Activated naive CD8-positive, alpha-beta T cell treated with anti-CD3 and anti-CD28 coated beads, Interleukin-2, amount 10 ng/mL, durations not matched to agents 7 days and 5 days (primary cell): ENCODE results near the gene FBXW7. TPM values are rescaled to one million over a fixed set of nuclear protein-coding genes. Genes with fewer than 3 reads are reported as not detected.

ENCODE experiments used
- ATAC-seq: fragments of 150-1000 bp; cut with Tn5 transposase; one replicate; pipeline ENCODE4 v1.10.0; 2021; ENCODE audit warnings: low read depth, moderate library complexity
- POLR2A ChIA-PET: fragments of 350-600 bp; sonication (Branson Sonifier 250); formaldehyde crosslinking; loops from one replicate; lab custom pipeline; 2021; ENCODE audit warnings: antibody characterized with exemption; lab: Charles Lee
- DNase-seq: peaks from one replicate; pipeline ENCODE4 v3.0.0; 2021
- H3K27ac Mint-ChIP-seq: one replicate; pipeline ENCODE4 v1.8.0; 2022; ENCODE audit warnings: mild to moderate bottlenecking, mixed read lengths
- H3K27me3 Mint-ChIP-seq: one replicate; pipeline ENCODE4 v1.8.0; 2022; ENCODE audit warnings: mild to moderate bottlenecking, moderate library complexity, mixed read lengths
- H3K36me3 Mint-ChIP-seq: one replicate; pipeline ENCODE4 v1.8.0; 2021; ENCODE audit warnings: mild to moderate bottlenecking, mixed read lengths
- H3K4me1 Mint-ChIP-seq: one replicate; pipeline ENCODE4 v1.8.0; 2021; ENCODE audit warnings: mixed read lengths
- H3K4me3 Mint-ChIP-seq: one replicate; pipeline ENCODE4 v1.8.0; 2022; ENCODE audit warnings: mild to moderate bottlenecking, moderate library complexity, mixed read lengths
- H3K9me3 Mint-ChIP-seq: one replicate; pipeline ENCODE4 v1.8.0; 2021; ENCODE audit warnings: mixed read lengths
- total RNA-seq, 2 experiments: library from RNA; stranded (reverse); gene quantifications; one replicate each; pipeline ENCODE4 v1.2.3, GENCODE V29; 2021

The FBXW7 gene
- total RNA-seq, 2 experiments from 2014 or later, result 80.2 to 91.2 TPM

DNA sequence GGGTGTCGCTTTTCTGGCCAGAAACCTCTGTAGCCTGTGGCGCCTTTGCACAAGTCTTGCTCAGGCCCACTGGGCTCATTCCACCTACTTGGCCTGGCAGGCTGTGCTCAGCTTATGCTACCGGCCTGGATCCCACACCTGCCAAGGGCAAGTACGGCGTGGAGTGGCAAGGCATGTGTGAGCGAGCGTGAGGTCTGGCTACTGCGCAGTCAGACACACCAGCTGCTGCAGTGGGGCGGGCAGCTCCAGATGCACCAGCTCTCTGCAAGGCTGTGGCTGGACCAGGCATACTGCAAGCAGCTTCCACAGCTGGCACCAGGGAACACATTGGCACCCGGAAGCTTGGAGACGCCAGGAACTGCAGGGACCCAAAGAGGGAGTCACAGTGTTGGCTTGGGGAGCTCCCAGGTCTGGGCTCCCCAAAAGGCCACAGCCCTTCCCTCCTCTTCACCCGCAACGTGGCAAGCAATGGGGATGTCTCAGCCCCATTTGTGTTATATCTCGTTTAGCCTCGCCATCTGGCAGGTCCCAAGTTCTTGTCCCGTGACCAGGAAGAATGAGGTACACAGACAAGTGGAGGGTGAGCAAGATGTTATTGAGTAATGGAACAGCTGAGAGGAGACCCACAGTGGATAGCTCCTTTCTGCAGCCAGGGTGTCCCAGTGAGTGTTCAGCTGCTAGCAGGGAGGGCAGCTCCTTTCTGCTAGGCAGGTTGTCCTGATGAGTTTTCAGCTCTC is 3.8 kb upstream of the FBXW7 start:
- Mint-ChIP-seq H3K27me3 (no peaks in the 10 kb centered on the region), H3K4me3 (no peak overlapping the region), H3K9me3 (peaks cover 1% of the 10 kb centered on the region), H3K36me3 (peaks cover 19% of the 10 kb centered on the region), H3K4me1 (peaks cover 20% of the 10 kb centered on the region), H3K27ac (no peak overlapping the region)
- ATAC-seq (no peak), DNase-seq (no peak)
- POLR2A ChIA-PET, result interaction anchor here (7.0 kb wide), 1 partner anchor 14 kb away, joined by 157 read pairs; no protein-coding TSS in a partner anchor

- H3K4me3 Mint-ChIP-seq, result peak overlapping the region; percentile 92
- peaks cover 28% of the 10 kb centered on the region for H3K4me1 Mint-ChIP-seq
- peaks cover 1% of the 10 kb centered on the region for H3K9me3 Mint-ChIP-seq
- POLR2A ChIA-PET, result interaction anchor here (2.1 to 7.0 kb wide), 2 partner anchors 16 to 23 kb away, joined by 7 to 157 read pairs; no protein-coding TSS in a partner anchor
- no peaks in the 10 kb centered on the region for H3K27me3 Mint-ChIP-seq
- ATAC-seq (no peak), DNase-seq (no peak)
- peak overlapping the region; percentile 98 for H3K27ac Mint-ChIP-seq
- peaks cover 20% of the 10 kb centered on the region for H3K36me3 Mint-ChIP-seq
These were observed 2.0 kb upstream of the FBXW7 start for GRCh38 chr4:152537881-152538280.

DNA sequence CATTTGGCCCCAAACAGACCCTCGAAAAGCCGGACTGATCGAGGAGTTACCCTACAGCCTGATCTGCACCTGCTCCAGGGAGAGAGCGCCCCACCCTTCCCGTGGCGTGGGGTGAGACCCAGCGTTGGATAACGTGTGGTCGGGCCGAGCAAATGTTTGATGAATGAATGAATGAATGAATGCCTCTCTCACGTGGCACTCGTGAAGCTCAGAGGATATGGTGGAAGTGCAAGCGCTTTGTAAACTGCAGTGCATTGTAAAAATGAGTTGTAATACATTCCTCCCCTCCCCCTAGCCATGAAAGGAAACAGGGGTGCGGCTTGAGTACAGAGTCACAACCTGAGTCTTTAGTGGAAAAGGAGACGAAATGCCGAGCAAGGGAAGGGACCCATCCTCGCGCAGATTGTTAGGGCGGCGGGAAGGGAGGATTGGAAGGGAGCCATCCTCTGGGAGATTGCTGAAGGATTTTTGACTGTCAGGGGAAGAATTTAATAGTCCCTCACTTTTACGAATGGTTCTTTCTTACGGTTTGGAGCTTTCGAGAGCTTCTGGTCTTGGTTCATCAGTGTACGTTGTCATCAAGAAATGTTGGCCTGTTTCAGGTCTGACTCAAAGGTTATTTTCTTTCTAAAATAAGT is 772 bp upstream of the FBXW7 start:
- H3K4me1 Mint-ChIP-seq, result peaks cover 37% of the 10 kb centered on the region
- ATAC-seq (peak; percentile 63), DNase-seq (no peak)
- peaks cover 1% of the 10 kb centered on the region for H3K9me3 Mint-ChIP-seq
- H3K4me3 Mint-ChIP-seq, result peak overlapping the region; percentile 92
- no peaks in the 10 kb centered on the region for H3K27me3 Mint-ChIP-seq
- H3K36me3 Mint-ChIP-seq, result peaks cover 22% of the 10 kb centered on the region
- POLR2A ChIA-PET, result interaction anchor here (0.8 to 7.0 kb wide), 25 partner anchors 13 to 243 kb away, joined by 3 to 157 read pairs (median 4); partner anchors contain the start of genes ARFIP1, TIGD4 and TMEM154
- H3K27ac Mint-ChIP-seq, result peak overlapping the region; percentile 98

- ATAC-seq, result peak; percentile 6
- H3K9me3 Mint-ChIP-seq, result peaks cover 1% of the 10 kb centered on the region
- POLR2A ChIA-PET, result interaction anchor here (0.5 to 7.0 kb wide), 17 partner anchors 11 to 953 kb away, joined by 3 to 157 read pairs (median 5); partner anchors contain the start of genes ARFIP1, TIGD4 and TMEM154
- H3K4me3 Mint-ChIP-seq, result peak overlapping the region; percentile 92
- no peaks in the 10 kb centered on the region for H3K27me3 Mint-ChIP-seq
- peaks cover 42% of the 10 kb centered on the region for H3K4me1 Mint-ChIP-seq
- peak overlapping the region; percentile 98 for H3K27ac Mint-ChIP-seq
- peak; percentile 67 for DNase-seq
- H3K36me3 Mint-ChIP-seq, result peaks cover 24% of the 10 kb centered on the region
These were observed 461 bp downstream of the FBXW7 start for GRCh38 chr4:152535360-152535902.

DNA sequence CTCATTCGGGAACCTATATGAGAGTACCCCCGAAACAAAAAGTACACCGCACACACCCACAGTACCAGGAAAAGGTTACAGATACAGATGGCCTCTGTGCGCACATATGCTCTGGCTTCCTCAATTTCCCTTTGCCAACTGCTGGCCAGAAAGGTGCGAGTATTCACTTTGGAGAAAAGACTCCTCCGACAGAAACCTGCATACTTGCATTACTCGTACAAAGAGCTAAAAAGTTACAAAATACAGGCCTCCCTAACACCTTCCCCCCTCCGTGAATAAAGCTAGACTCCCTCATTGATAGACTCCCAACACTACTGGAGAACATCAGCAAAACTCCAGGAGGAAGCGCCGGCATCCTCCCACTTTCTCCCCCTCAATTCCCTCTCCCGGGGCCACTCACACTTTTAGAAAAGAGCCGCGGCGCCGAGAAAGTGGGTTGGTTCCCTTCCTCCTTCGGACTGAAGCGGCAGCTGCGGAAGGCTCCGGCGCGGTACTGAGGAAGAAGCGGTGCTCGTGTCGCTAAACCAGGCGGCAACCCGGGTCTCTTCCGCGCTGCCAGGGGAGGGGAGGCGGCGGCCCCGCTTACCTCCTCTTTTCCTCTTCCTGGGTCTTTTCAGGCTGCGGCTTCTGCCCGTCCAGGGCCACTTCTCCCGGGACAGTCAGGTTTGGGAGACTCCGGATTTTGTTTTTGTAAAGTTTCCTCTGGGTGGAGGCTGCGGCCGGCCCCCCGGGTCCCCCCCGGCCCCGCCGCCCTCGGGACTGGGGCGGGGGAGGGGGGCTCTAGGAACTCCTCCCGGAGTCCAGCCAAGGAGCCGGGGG is 1.1 kb downstream of the FBXW7 start:
- peaks cover 1% of the 10 kb centered on the region for H3K9me3 Mint-ChIP-seq
- peaks cover 20% of the 10 kb centered on the region for H3K36me3 Mint-ChIP-seq
- peak overlapping the region; percentile 92 for H3K4me3 Mint-ChIP-seq
- peak overlapping the region; percentile 90 for H3K27ac Mint-ChIP-seq
- H3K27me3 Mint-ChIP-seq, result no peaks in the 10 kb centered on the region
- H3K4me1 Mint-ChIP-seq, result peaks cover 43% of the 10 kb centered on the region
- peak; percentile 71 for DNase-seq
- POLR2A ChIA-PET, result interaction anchor here (0.5 to 7.0 kb wide), 8 partner anchors 11 to 954 kb away, joined by 3 to 157 read pairs (median 6); partner anchors contain the start of genes ARFIP1 and TIGD4
- ATAC-seq, result peak; percentile 8

GRCh38 chr4:152531479-152531878 is 4.4 kb downstream of the FBXW7 start:
- Mint-ChIP-seq H3K4me3 (no peak overlapping the region), H3K36me3 (peaks cover 16% of the 10 kb centered on the region), H3K9me3 (no peaks in the 10 kb centered on the region), H3K27me3 (no peaks in the 10 kb centered on the region), H3K4me1 (peaks cover 26% of the 10 kb centered on the region), H3K27ac (no peak overlapping the region)
- ATAC-seq (no peak), DNase-seq (no peak)
- POLR2A ChIA-PET, result interaction anchor here (0.8 kb wide), 1 partner anchor 17 kb away, joined by 3 read pairs; no protein-coding TSS in a partner anchor

DNA sequence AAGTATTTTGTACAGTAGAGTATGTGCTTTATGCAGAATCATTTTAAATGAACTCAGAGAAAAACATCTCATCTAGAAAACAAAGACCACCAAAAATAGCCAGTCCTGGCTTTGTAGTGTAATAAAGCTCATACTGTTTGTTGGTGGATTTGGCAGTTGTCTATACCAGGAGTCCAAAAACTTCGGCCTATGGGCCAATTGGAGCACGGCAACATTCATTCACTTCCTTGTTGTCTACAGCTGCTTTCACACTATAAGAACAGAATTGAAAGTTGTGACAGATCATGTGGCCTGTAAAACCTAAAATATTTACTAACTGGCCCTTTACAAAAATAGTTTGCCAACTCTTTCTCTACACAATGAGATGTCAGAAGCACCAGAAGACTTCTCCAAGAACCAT is 5.3 kb downstream of the FBXW7 start:
- no peak overlapping the region for H3K4me3 Mint-ChIP-seq
- peaks cover 20% of the 10 kb centered on the region for H3K36me3 Mint-ChIP-seq
- H3K4me1 Mint-ChIP-seq, result peaks cover 29% of the 10 kb centered on the region
- H3K27me3 Mint-ChIP-seq, result no peaks in the 10 kb centered on the region
- no peak overlapping the region for H3K27ac Mint-ChIP-seq
- DNase-seq, result no peak
- ATAC-seq, result no peak
- H3K9me3 Mint-ChIP-seq, result no peaks in the 10 kb centered on the region
- POLR2A ChIA-PET, result no interaction called here

DNA sequence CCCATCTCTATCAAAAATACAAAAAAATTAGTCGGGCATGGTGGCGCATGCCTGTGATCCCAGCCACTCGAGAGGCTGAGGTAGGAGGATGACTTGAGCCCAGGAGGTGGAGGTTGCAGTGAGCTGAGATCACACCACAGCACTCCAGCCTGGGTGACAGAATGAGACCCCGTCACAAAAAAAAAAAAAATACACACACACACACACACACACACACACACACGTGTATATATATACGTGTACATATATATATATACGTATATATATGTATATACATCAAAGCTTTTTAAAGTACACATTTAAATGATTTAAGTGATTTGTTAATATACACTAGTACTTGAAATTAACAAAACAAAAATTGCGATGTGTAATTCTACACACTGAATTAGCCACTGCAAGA is 6.0 kb downstream of the FBXW7 start:
- ATAC-seq (no peak), DNase-seq (no peak)
- H3K27me3 Mint-ChIP-seq, result no peaks in the 10 kb centered on the region
- no peaks in the 10 kb centered on the region for H3K9me3 Mint-ChIP-seq
- H3K36me3 Mint-ChIP-seq, result peaks cover 22% of the 10 kb centered on the region
- H3K4me3 Mint-ChIP-seq, result no peak overlapping the region
- H3K4me1 Mint-ChIP-seq, result peaks cover 32% of the 10 kb centered on the region
- no peak overlapping the region for H3K27ac Mint-ChIP-seq
- POLR2A ChIA-PET, result no interaction called here

DNA sequence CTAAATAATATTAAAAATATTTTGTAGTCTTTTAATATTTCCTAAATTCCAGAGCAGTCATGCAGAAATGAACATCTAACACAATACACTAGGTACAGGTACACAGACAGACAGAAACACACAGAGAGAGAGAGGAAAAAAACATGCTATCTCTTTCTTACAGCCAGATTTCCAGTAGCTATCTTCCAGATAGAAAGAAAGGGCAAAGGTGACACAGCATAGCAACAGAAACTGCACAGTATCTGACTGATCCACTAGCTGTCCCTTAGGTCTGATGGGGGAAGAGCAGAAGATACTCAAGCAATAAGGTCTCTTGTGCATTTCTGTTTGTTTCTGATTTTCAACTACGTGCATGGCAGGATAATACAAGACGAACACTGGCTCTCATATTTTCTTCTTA is 7.8 kb downstream of the FBXW7 start:
- POLR2A ChIA-PET, result no interaction called here
- peaks cover 21% of the 10 kb centered on the region for H3K36me3 Mint-ChIP-seq
- no peaks in the 10 kb centered on the region for H3K9me3 Mint-ChIP-seq
- DNase-seq (no peak), ATAC-seq (no peak)
- H3K4me3 Mint-ChIP-seq, result no peak overlapping the region
- peaks cover 31% of the 10 kb centered on the region for H3K4me1 Mint-ChIP-seq
- H3K27ac Mint-ChIP-seq, result no peak overlapping the region
- H3K27me3 Mint-ChIP-seq, result no peaks in the 10 kb centered on the region

DNA sequence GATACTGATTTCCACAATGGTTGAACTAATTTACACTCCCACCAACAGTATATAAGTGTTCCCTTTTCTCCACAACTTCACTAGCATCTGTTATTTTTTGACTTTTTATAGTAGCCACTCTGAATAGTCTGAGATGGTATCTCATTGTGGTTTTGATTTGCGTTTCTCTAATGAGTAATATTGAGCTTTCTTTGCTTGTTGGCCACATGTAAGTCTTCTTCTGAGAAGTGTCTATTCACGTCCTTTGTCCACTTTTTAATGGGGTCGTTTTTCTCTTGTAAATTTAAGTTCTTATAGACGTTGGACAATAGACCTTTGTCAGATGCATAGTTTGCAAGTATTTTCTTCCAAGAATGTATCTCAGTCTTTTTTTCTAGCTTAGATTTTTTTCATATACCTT is 10.0 kb downstream of the FBXW7 start:
- POLR2A ChIA-PET, result interaction anchor here (0.6 to 4.4 kb wide), 2 partner anchors 10 to 97 kb away, joined by 3 to 25 read pairs; partner anchors contain the start of gene FBXW7
- H3K36me3 Mint-ChIP-seq, result peaks cover 24% of the 10 kb centered on the region
- peaks cover 2% of the 10 kb centered on the region for H3K9me3 Mint-ChIP-seq
- H3K27ac Mint-ChIP-seq, result no peak overlapping the region
- H3K27me3 Mint-ChIP-seq, result no peaks in the 10 kb centered on the region
- ATAC-seq, result no peak
- no peak overlapping the region for H3K4me3 Mint-ChIP-seq
- H3K4me1 Mint-ChIP-seq, result peaks cover 24% of the 10 kb centered on the region
- no peak for DNase-seq

DNA sequence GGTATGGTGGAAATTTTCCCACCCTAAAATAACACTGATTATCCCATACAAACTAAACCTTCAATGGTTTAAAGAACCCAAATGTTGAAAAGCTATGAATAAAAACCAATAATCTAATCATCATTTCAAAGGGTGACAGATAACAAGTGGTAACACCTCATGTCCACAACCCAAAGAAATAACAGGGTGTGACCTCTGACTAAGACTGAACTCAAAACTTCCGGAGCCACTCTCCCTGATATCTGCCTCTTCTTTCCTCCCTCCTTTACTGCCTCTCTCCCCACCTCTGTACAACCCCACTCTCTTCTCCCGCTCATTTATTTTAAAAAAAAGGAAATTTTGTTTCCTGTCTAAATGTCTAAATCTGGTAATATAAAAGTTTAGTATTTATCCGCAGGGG is 11.5 kb downstream of the FBXW7 start:
- POLR2A ChIA-PET, result interaction anchor here (0.5 to 4.4 kb wide), 2 partner anchors 11 to 342 kb away, joined by 3 to 25 read pairs; partner anchors contain the start of gene FBXW7
- H3K4me1 Mint-ChIP-seq, result peaks cover 24% of the 10 kb centered on the region
- no peak overlapping the region for H3K27ac Mint-ChIP-seq
- no peak for ATAC-seq
- no peak overlapping the region for H3K4me3 Mint-ChIP-seq
- peaks cover 32% of the 10 kb centered on the region for H3K36me3 Mint-ChIP-seq
- H3K9me3 Mint-ChIP-seq, result peaks cover 5% of the 10 kb centered on the region
- DNase-seq, result no peak
- no peaks in the 10 kb centered on the region for H3K27me3 Mint-ChIP-seq

GRCh38 chr4:152523731-152524130 is 12.2 kb downstream of the FBXW7 start:
- peaks cover 34% of the 10 kb centered on the region for H3K36me3 Mint-ChIP-seq
- peaks cover 24% of the 10 kb centered on the region for H3K4me1 Mint-ChIP-seq
- no peak overlapping the region for H3K4me3 Mint-ChIP-seq
- H3K27ac Mint-ChIP-seq, result no peak overlapping the region
- POLR2A ChIA-PET, result interaction anchor here (0.5 to 4.4 kb wide), 2 partner anchors 12 to 341 kb away, joined by 3 to 25 read pairs; partner anchors contain the start of gene FBXW7
- H3K9me3 Mint-ChIP-seq, result peaks cover 5% of the 10 kb centered on the region
- H3K27me3 Mint-ChIP-seq, result no peaks in the 10 kb centered on the region
- no peak for ATAC-seq
- DNase-seq, result no peak
